ENCODE results near the gene CCDC73.

DNA sequence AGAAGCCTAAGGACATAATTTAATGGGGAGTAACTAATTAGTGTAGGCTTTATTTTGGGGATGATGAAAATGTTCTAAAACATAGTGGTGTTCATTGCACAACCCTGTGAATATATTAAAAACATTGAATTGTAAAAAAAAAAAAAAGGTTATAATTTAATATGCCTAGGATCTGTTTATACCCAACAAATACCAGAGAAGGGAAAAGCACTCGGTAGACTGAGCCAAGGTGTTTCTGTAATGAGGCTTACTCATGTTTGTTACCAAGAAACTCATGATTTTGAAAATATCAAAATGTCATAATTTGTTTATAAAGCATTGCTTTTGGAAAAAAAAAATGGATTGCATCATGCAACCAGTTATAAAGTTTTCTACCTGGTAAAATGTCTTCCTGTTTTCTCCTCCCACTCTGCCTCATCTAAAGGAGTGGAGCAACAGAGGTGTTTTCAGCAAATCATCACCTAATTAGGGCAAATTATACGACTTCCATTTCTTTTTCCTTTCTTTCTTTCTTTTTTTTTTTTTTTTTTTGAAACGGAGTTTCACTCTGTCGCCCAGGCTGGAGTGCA, 225.1 kb downstream of the CCDC73 start:
- TF ChIP-seq, protein P1, sequence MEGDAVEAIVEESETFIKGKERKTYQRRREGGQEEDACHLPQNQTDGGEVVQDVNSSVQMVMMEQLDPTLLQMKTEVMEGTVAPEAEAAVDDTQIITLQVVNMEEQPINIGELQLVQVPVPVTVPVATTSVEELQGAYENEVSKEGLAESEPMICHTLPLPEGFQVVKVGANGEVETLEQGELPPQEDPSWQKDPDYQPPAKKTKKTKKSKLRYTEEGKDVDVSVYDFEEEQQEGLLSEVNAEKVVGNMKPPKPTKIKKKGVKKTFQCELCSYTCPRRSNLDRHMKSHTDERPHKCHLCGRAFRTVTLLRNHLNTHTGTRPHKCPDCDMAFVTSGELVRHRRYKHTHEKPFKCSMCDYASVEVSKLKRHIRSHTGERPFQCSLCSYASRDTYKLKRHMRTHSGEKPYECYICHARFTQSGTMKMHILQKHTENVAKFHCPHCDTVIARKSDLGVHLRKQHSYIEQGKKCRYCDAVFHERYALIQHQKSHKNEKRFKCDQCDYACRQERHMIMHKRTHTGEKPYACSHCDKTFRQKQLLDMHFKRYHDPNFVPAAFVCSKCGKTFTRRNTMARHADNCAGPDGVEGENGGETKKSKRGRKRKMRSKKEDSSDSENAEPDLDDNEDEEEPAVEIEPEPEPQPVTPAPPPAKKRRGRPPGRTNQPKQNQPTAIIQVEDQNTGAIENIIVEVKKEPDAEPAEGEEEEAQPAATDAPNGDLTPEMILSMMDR (IDR thresholded peaks at IDR 0.05 in 2 of 3, conservative IDR thresholded peaks at IDR 0.05 in 1 of 3; ENCODE audit: control insufficient read depth in 2 of 3, extremely low read depth in 1 of 3, insufficient read depth in 1 of 3, low read depth in 3 of 3, low read length in 3 of 3), result no peak
- TF ChIP-seq, protein P2, sequence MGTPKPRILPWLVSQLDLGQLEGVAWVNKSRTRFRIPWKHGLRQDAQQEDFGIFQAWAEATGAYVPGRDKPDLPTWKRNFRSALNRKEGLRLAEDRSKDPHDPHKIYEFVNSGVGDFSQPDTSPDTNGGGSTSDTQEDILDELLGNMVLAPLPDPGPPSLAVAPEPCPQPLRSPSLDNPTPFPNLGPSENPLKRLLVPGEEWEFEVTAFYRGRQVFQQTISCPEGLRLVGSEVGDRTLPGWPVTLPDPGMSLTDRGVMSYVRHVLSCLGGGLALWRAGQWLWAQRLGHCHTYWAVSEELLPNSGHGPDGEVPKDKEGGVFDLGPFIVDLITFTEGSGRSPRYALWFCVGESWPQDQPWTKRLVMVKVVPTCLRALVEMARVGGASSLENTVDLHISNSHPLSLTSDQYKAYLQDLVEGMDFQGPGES (IDR thresholded peaks at IDR 0.05), result no peak
- TF ChIP-seq, protein P3, sequence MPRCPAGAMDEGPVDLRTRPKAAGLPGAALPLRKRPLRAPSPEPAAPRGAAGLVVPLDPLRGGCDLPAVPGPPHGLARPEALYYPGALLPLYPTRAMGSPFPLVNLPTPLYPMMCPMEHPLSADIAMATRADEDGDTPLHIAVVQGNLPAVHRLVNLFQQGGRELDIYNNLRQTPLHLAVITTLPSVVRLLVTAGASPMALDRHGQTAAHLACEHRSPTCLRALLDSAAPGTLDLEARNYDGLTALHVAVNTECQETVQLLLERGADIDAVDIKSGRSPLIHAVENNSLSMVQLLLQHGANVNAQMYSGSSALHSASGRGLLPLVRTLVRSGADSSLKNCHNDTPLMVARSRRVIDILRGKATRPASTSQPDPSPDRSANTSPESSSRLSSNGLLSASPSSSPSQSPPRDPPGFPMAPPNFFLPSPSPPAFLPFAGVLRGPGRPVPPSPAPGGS (IDR thresholded peaks at IDR 0.05; ENCODE audit: borderline replicate concordance, insufficient read depth, low read depth, low read length, poor library complexity, severe bottlenecking), result no peak
- TF ChIP-seq POLR2A (IDR thresholded peaks at IDR 0.05; ENCODE audit: low read depth, low read length) (no peak), EP300 (IDR thresholded peaks at IDR 0.05; ENCODE audit: borderline replicate concordance in 1 of 2, control insufficient read depth in 1 of 2, low read depth in 2 of 2, low read length in 2 of 2) (no peak), TAF1 (IDR thresholded peaks at IDR 0.05; ENCODE audit: borderline replicate concordance, low read depth, low read length) (no peak)
- TF ChIP-seq, protein P4, sequence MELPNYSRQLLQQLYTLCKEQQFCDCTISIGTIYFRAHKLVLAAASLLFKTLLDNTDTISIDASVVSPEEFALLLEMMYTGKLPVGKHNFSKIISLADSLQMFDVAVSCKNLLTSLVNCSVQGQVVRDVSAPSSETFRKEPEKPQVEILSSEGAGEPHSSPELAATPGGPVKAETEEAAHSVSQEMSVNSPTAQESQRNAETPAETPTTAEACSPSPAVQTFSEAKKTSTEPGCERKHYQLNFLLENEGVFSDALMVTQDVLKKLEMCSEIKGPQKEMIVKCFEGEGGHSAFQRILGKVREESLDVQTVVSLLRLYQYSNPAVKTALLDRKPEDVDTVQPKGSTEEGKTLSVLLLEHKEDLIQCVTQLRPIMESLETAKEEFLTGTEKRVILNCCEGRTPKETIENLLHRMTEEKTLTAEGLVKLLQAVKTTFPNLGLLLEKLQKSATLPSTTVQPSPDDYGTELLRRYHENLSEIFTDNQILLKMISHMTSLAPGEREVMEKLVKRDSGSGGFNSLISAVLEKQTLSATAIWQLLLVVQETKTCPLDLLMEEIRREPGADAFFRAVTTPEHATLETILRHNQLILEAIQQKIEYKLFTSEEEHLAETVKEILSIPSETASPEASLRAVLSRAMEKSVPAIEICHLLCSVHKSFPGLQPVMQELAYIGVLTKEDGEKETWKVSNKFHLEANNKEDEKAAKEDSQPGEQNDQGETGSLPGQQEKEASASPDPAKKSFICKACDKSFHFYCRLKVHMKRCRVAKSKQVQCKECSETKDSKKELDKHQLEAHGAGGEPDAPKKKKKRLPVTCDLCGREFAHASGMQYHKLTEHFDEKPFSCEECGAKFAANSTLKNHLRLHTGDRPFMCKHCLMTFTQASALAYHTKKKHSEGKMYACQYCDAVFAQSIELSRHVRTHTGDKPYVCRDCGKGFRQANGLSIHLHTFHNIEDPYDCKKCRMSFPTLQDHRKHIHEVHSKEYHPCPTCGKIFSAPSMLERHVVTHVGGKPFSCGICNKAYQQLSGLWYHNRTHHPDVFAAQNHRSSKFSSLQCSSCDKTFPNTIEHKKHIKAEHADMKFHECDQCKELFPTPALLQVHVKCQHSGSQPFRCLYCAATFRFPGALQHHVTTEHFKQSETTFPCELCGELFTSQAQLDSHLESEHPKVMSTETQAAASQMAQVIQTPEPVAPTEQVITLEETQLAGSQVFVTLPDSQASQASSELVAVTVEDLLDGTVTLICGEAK (IDR thresholded peaks at IDR 0.05; ENCODE audit: borderline replicate concordance), result no peak

All from GM12878 (cell line).